Sigmoid colon (tissue), 7 donors: ENCODE data around the gene GNG13. TPM values are rescaled to one million over a fixed set of nuclear protein-coding genes. Genes with fewer than 3 reads are reported as not detected.

ENCODE experiments used
- DNase-seq: peaks from one replicate; pipeline ENCODE4 v3.0.0-alpha.2; 2019
- H3K27ac ChIP-seq, 4 donors: fragments of 200-600 bp; sonication (generic); one replicate each; pipeline ENCODE4 v1.5.1; 2016 to 2019; ENCODE audit warnings: mild to moderate bottlenecking in 1 of 4
- H3K27me3 ChIP-seq, 3 donors: fragments of 200-600 bp; sonication (generic); one replicate each; pipeline ENCODE4 v1.5.1; 2019; ENCODE audit warnings: mild to moderate bottlenecking in 1 of 3
- H3K36me3 ChIP-seq, 4 donors: fragments of 200-600 bp; sonication (generic); one replicate each; pipeline ENCODE4 v1.5.1; 2016 to 2019
- H3K4me1 ChIP-seq, 4 donors: fragments of 200-600 bp; sonication (generic); one replicate each; pipeline ENCODE4 v1.5.1; 2017 to 2019
- H3K4me3 ChIP-seq, 4 donors: fragments of 200-600 bp; sonication (generic); one replicate each; pipeline ENCODE4 v1.5.1; 2017 to 2019; ENCODE audit warnings: mild to moderate bottlenecking in 2 of 4, moderate library complexity in 1 of 4
- H3K9me3 ChIP-seq, 4 donors: fragments of 200-600 bp in 3 of 4; sonication (generic) in 3 of 4; one replicate each; pipeline versions ENCODE4 v1.5.1 to v1.6.1; 2013 to 2019
- EP300 ChIP-seq, 4 donors: sonication (generic); formaldehyde crosslinking; IDR thresholded peaks; one replicate each; pipeline ENCODE4 v1.6.1; 2017; ENCODE audit warnings: antibody characterized with exemption in 4 of 4
- POLR2A ChIP-seq, 2 donors: fragments of 450-650 bp; IDR thresholded peaks; one replicate each; pipeline ENCODE4 v1.6.1; 2016; ENCODE audit warnings: antibody characterized with exemption in 2 of 2, mild to moderate bottlenecking in 2 of 2, moderate library complexity in 2 of 2
- POLR2AphosphoS5 ChIP-seq, 4 donors: sonication (generic); formaldehyde crosslinking; IDR thresholded peaks; one replicate each; pipeline ENCODE4 v1.6.1; 2017; ENCODE audit warnings: antibody characterized with exemption in 4 of 4
- WGBS, 2 donors: extraction: QIAGEN DNeasy Blood & Tissue Kit; methylation state at CpG; one replicate each; pipeline ENCODE4 v1.1.7; 2013; 5-methylcytosine and 5-hydroxymethylcytosine counted together
- intact Hi-C: fragments of 100-400 bp; cut with DNase I; formaldehyde crosslinking; loops from one replicate; pipeline ENCODE4 v1.15.1; 2023
- polyA plus RNA-seq, 3 donors: library from polyadenylated mRNA; stranded (reverse); fragments of 200-250 nt; gene quantifications; one replicate each; pipeline ENCODE4 v1.2.3, GENCODE V29; 2013
- total RNA-seq, 4 donors: library from RNA; depleted of rRNA; stranded (reverse); fragments of >200 nt; gene quantifications; one replicate each; pipeline ENCODE4 v1.1.0, GENCODE V29; 2016
- TF ChIP-seq, protein P1 (sequence below), 4 experiments: fragments of 450-650 bp in 3 of 4; fragments of 200-600 bp in 1 of 4; IDR thresholded peaks; one replicate each; pipeline ENCODE4 v1.5.1; 2016 to 2019; ENCODE audit warnings: antibody characterized with exemption in 4 of 4, mild to moderate bottlenecking in 3 of 4, moderate library complexity in 2 of 4
- donor health status: healthy with polysubstance abuse.
- donor health status: Bipolar disorder and iron deficiency.
- donor health status: healthy.

Gene GNG13
- total and polyA plus RNA-seq, 7 donors = 0.47 to 1.2 (median 0.92) TPM; not detected in 4

DNA sequence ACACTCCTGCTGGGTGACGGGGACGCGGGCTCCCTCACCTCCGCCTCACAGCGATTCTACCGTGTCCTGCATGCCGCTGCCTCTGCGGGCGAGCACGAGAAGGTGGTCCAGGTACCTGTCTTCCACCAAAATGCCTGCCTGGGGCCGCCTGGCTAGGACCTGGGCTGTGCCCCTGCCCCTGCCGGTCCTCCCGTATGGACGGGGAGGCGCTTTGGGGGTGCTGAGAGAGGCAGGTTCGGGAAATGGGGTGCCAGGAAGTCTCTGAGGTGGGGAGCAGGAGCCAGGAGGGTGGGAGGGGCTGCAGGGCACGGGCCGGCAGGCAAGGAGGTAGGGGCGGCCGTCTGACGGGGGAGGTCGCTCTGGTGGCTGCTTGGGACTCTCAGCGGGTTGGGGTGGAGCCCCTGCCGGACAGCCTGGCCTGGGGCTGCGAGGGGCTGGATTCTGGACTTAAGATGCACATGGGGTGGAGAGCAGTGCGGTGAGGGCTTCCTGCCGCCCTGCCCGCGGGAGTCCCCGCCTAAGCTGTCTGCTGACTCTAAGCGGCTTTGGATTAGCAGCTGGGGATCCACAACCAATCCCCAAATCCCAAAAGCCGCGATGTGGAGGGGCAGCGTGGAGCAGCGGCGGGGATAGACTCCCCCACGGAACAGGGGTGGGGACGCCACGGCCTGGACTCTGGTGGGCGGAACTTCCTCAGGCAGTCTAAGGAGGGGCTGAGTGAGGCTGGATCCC, 6.3 kb downstream of the GNG13 start:
- H3K27me3 ChIP-seq = peaks cover 5 to 34% (median 19%) of the 10 kb centered on the region in 3 donors
- H3K9me3 ChIP-seq = peaks cover 0 to 3% (median 0%) of the 10 kb centered on the region in 4 donors
- H3K36me3 ChIP-seq = no peaks in the 10 kb centered on the region
- 89 to 92% methylated on average over 40 of the region's 40 CpGs for WGBS, 2 donors
- H3K27ac ChIP-seq = no peak overlapping the region
- peaks cover 0 to 4% (median 2%) of the 10 kb centered on the region in 4 donors for H3K4me1 ChIP-seq
- no peak overlapping the region for H3K4me3 ChIP-seq
- intact Hi-C loops = no loop called here
- DNase-seq = no peak
- TF ChIP-seq POLR2AphosphoS5 (IDR thresholded peaks at IDR 0.05) (no peak), EP300 (IDR thresholded peaks at IDR 0.05) (no peak), POLR2A (IDR thresholded peaks at IDR 0.05) (no peak)
- TF ChIP-seq, protein P1, sequence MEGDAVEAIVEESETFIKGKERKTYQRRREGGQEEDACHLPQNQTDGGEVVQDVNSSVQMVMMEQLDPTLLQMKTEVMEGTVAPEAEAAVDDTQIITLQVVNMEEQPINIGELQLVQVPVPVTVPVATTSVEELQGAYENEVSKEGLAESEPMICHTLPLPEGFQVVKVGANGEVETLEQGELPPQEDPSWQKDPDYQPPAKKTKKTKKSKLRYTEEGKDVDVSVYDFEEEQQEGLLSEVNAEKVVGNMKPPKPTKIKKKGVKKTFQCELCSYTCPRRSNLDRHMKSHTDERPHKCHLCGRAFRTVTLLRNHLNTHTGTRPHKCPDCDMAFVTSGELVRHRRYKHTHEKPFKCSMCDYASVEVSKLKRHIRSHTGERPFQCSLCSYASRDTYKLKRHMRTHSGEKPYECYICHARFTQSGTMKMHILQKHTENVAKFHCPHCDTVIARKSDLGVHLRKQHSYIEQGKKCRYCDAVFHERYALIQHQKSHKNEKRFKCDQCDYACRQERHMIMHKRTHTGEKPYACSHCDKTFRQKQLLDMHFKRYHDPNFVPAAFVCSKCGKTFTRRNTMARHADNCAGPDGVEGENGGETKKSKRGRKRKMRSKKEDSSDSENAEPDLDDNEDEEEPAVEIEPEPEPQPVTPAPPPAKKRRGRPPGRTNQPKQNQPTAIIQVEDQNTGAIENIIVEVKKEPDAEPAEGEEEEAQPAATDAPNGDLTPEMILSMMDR (IDR thresholded peaks at IDR 0.05) = no peak

DNA sequence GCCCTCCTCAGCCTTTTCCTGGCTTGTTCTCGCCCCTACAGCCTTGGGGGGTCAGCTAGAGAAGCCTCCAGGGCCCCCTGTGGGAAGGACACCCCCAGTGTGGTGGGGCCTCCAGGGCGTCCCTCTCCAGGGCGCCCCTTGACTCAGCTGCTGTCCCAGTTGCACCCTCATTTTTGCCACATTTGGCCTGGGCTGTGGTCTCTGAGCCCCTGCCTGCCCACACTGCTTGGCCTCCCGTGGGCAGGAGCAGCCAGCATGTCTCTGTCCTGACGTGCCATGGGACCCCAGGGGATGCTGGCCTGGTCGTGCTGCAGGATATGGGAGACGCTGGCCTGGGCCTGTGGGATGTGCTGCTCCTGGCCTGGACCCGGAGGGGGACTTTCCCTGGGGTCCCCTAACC, 7.1 kb downstream of the GNG13 start:
- Histone ChIP-seq H3K4me3 (no peak overlapping the region), H3K27me3 (peaks cover 5 to 26% (median 10%) of the 10 kb centered on the region in 3 donors), H3K4me1 (peaks cover 0 to 11% (median 9%) of the 10 kb centered on the region in 4 donors), H3K27ac (no peak overlapping the region), H3K9me3 (peaks cover 0 to 1% (median 0%) of the 10 kb centered on the region in 4 donors), H3K36me3 (no peaks in the 10 kb centered on the region)
- 80 to 91% methylated on average over 8 of the region's 8 CpGs for WGBS, 2 donors
- intact Hi-C loops = no loop called here
- no peak for DNase-seq
- TF ChIP-seq POLR2AphosphoS5 (IDR thresholded peaks at IDR 0.05) = no peak
- TF ChIP-seq, protein P1 (IDR thresholded peaks at IDR 0.05) = no peak

DNA sequence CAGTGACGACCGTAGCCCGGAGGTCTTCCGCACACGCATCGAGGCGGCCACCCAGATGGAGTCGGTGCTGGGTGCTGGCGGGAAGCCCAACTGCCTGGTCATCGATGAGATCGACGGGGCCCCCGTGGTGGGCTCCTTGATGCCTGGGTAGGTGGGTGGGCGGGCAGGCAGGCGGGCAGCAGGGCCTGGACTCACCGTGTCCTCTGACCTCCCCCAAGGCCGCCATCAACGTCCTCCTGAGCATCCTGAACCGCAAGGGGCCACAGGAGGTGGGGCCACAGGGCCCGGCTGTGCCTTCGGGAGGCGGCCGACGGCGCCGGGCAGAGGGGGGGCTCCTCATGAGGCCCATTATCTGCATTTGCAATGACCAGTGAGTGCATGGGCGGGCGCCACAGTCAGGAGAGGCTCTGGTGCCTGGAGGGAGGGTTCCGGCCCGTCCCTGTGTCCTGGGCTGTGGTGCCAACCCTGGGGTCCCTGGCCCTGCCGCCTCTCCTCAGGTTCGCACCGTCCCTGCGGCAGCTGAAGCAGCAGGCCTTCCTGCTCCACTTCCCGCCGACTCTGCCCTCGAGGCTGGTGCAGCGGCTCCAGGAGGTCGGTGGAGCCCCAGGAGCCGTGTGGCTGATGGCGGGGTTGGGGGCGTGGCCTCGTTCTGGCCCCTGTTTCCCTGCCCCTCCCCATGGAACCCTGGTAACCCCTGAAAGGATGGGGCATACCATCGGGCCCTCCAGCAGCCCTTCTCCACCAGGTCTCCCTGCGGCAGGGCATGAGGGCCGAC, 8.1 kb downstream of the GNG13 start:
- no peaks in the 10 kb centered on the region for H3K36me3 ChIP-seq

DNA sequence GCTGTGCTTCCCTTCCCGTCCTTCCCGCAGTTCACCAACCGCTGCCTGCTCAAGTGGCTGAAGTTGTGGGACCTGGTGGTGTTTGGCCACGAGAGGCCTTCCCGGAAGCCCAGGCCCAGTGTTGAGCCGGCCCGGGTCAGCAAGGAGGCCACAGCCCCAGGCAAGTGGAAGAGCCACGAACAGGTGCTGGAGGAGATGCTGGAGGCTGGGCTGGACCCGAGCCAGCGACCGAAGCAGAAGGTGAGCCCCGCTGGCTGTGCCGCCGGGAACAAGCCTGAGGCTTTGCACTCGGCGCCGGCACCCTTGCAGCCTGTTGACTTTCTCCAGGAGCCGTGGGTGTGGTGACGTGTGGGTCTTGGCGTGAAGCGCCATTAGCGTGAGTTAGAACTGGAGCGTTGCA, 9.4 kb downstream of the GNG13 start:
- WGBS, 2 donors = 97% methylated on average over 23 of the region's 23 CpGs
- H3K36me3 ChIP-seq = peaks cover 0 to 8% (median 3%) of the 10 kb centered on the region in 4 donors
- DNase-seq = no peak
- intact Hi-C loops = no loop called here
- no peak overlapping the region for H3K4me3 ChIP-seq
- peaks cover 0 to 24% (median 19%) of the 10 kb centered on the region in 4 donors for H3K4me1 ChIP-seq
- peaks cover 0 to 3% (median 0%) of the 10 kb centered on the region in 3 donors for H3K27me3 ChIP-seq
- no peak overlapping the region for H3K27ac ChIP-seq
- no peak for TF ChIP-seq EP300 (IDR thresholded peaks at IDR 0.05)
- TF ChIP-seq, protein P1 (IDR thresholded peaks at IDR 0.05) = no peak
- no peak for TF ChIP-seq POLR2AphosphoS5 (IDR thresholded peaks at IDR 0.05)
- no peak for TF ChIP-seq POLR2A (IDR thresholded peaks at IDR 0.05)
- no peaks in the 10 kb centered on the region for H3K9me3 ChIP-seq

More for the DNA sequence above, 8.1 kb downstream of the GNG13 start:
- peaks cover 3 to 16% (median 5%) of the 10 kb centered on the region in 3 donors for H3K27me3 ChIP-seq
- intact Hi-C loops = no loop called here
- 89 to 95% methylated on average over 46 of the region's 46 CpGs for WGBS, 2 donors
- H3K4me3 ChIP-seq = no peak overlapping the region
- TF ChIP-seq EP300 (IDR thresholded peaks at IDR 0.05) (no peak), POLR2A (IDR thresholded peaks at IDR 0.05) (no peak), POLR2AphosphoS5 (IDR thresholded peaks at IDR 0.05) (no peak)
- TF ChIP-seq, protein P1 (IDR thresholded peaks at IDR 0.05) = no peak
- H3K4me1 ChIP-seq = peaks cover 0 to 16% (median 13%) of the 10 kb centered on the region in 4 donors
- DNase-seq = no peak
- no peak overlapping the region for H3K27ac ChIP-seq
- H3K9me3 ChIP-seq = no peaks in the 10 kb centered on the region
